Testis (tissue), 3 donors: Measurements from ENCODE around the gene B4GALT1. TPM values are rescaled to one million over a fixed set of nuclear protein-coding genes. Genes with fewer than 3 reads are reported as not detected.

Source experiments
- DNase-seq: peaks from one replicate; pipeline ENCODE4 v3.0.0-alpha.2; 2019
- H3K27ac ChIP-seq, 2 donors: fragments of 200-600 bp; sonication (generic); one replicate each; pipeline ENCODE4 v1.5.1; 2019
- H3K27me3 ChIP-seq: fragments of 200-600 bp; sonication (generic); one replicate; pipeline ENCODE4 v1.5.1; 2019
- H3K36me3 ChIP-seq: fragments of 200-600 bp; sonication (generic); one replicate; pipeline ENCODE4 v1.5.1; 2017; ENCODE audit warnings: low read depth; ENCODE audit errors: missing control alignments
- H3K4me1 ChIP-seq: fragments of 200-600 bp; sonication (generic); one replicate; pipeline ENCODE4 v1.5.1; 2019
- H3K4me3 ChIP-seq, 2 donors: fragments of 200-600 bp; sonication (generic); one replicate each; pipeline ENCODE4 v1.5.1; 2017 to 2019
- H3K9me3 ChIP-seq: fragments of 200-600 bp; sonication (generic); one replicate; pipeline ENCODE4 v1.5.1; 2017
- POLR2A ChIP-seq: fragments of 450-650 bp; IDR thresholded peaks from one replicate; pipeline ENCODE4 v1.6.1; 2017; ENCODE audit warnings: antibody characterized with exemption, mild to moderate bottlenecking, moderate library complexity
- WGBS, 2 donors: methylation state at CpG; one replicate each; pipeline ENCODE4 v1.1.5; 2018; 5-methylcytosine and 5-hydroxymethylcytosine counted together
- intact Hi-C: fragments of 100-400 bp; cut with DNase I; formaldehyde crosslinking; loops from one replicate; pipeline ENCODE4 v1.15.1; 2023; ENCODE audit warnings: low total_unique reads
- polyA plus RNA-seq: library from polyadenylated mRNA; stranded (reverse); fragments of 350-450 nt; fragmentation: Illumina TruSeq; extraction: RNeasy Lipid Tissue Mini Kit (QIAGEN cat#74804); gene quantifications from one replicate; pipeline ENCODE4 v1.2.3, GENCODE V29; 2014; ENCODE audit warnings: low read depth, low replicate concordance; ENCODE audit not compliant: insufficient read depth
- total RNA-seq, 2 donors: library from RNA; depleted of rRNA; stranded (reverse); fragments of >200 nt; gene quantifications; one replicate each; pipeline ENCODE4 v1.2.3, GENCODE V29; 2016
- TF ChIP-seq, protein P1 (sequence below), 3 experiments: fragments of 450-650 bp in 2 of 3; fragments of 200-600 bp in 1 of 3; sonication (generic) in 1 of 3; IDR thresholded peaks; one replicate each; pipeline ENCODE4 v1.5.1; 2016 to 2019; ENCODE audit warnings: antibody characterized with exemption in 3 of 3, mild to moderate bottlenecking in 2 of 3, moderate library complexity in 1 of 3

Gene B4GALT1
- total and polyA plus RNA-seq, 3 donors from 2014 or later: 112 to 212 (median 192) TPM

DNA sequence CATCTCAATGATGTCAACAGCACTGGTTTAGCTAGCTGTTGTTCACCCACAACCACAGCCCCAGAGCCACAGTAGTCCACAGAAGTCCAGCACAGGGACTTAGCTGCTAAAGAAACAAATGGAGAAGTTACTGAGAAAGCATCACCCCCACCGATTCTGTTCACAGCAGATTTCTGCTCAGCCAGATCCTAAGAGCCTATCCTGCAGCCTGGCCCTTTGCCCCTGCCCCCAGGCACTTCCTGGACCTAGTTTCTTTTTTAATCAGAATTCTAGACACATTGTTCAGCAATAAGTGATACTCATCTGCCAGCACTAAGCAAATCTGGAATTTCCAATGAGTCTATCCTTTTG is 7.4 kb downstream of the B4GALT1 start:
- Histone ChIP-seq H3K9me3 (no peaks in the 10 kb centered on the region), H3K4me3 (no peak overlapping the region), H3K4me1 (peaks cover 78% of the 10 kb centered on the region), H3K36me3 (no peaks in the 10 kb centered on the region), H3K27me3 (no peaks in the 10 kb centered on the region), H3K27ac (peak overlapping the region; percentile 98 to 99)
- intact Hi-C loops: loop anchor here (10.0 kb wide), 1 partner anchor 75 kb away; no protein-coding TSS in a partner anchor
- WGBS, 2 donors: 0 to 16% methylated on average over 1 of the region's 1 CpG
- TF ChIP-seq, protein P1, sequence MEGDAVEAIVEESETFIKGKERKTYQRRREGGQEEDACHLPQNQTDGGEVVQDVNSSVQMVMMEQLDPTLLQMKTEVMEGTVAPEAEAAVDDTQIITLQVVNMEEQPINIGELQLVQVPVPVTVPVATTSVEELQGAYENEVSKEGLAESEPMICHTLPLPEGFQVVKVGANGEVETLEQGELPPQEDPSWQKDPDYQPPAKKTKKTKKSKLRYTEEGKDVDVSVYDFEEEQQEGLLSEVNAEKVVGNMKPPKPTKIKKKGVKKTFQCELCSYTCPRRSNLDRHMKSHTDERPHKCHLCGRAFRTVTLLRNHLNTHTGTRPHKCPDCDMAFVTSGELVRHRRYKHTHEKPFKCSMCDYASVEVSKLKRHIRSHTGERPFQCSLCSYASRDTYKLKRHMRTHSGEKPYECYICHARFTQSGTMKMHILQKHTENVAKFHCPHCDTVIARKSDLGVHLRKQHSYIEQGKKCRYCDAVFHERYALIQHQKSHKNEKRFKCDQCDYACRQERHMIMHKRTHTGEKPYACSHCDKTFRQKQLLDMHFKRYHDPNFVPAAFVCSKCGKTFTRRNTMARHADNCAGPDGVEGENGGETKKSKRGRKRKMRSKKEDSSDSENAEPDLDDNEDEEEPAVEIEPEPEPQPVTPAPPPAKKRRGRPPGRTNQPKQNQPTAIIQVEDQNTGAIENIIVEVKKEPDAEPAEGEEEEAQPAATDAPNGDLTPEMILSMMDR (IDR thresholded peaks at IDR 0.05): no peak
- TF ChIP-seq POLR2A: no peak
- peak; percentile 81 for DNase-seq

DNA sequence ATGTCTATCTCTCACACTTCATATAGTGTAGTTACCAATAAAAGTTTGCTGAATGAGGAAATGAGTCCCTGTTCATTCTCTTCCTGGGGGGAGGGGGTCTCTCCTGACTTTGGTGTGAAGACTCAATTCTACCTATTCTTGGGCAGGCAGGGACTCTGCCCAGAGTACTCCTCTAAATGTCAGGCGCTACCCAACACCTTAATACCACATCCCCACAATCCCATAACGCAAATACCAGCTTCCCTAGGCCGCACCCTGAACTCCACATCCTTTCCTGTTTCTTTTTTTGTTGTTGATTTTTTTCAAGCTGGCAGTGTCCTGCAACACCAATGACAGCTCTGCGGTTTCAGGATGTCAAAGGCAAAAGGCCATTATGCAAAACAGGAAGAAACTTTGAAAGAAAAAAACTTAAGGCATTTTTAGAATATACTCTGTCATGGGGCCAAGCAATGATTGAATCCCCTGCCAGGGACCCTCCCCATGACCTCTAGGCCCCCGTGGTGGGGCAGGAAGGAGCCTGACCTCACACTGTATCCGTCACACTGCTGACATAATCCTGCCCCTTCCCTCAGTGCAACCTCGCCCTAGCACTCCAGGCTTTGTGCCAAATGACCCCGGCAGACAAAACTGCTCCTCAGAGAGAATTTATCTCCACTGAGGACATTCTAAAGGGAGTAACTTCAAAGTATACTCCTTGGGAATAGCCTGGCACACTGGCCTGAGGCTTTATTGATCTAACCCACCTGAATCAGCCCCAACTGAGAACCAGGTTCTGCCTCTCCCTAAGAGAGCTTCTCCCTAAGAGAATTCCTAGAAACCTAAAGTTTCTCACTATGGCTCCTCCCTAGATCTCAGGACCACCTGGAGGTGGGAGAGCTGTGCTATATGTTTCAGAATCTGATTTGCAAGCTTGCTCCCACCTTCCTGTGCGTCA is 8.0 kb downstream of the B4GALT1 start:
- 33 to 43% methylated on average over 9 of the region's 9 CpGs for WGBS, 2 donors
- DNase-seq: peak; percentile 81
- H3K27me3 ChIP-seq: no peaks in the 10 kb centered on the region
- H3K9me3 ChIP-seq: no peaks in the 10 kb centered on the region
- TF ChIP-seq, protein P1 (IDR thresholded peaks at IDR 0.05): no peak
- TF ChIP-seq POLR2A: no peak
- intact Hi-C loops: no loop called here
- H3K36me3 ChIP-seq: no peaks in the 10 kb centered on the region
- H3K27ac ChIP-seq: peak overlapping the region; percentile 98 to 99
- no peak overlapping the region for H3K4me3 ChIP-seq
- H3K4me1 ChIP-seq: peaks cover 76% of the 10 kb centered on the region

DNA sequence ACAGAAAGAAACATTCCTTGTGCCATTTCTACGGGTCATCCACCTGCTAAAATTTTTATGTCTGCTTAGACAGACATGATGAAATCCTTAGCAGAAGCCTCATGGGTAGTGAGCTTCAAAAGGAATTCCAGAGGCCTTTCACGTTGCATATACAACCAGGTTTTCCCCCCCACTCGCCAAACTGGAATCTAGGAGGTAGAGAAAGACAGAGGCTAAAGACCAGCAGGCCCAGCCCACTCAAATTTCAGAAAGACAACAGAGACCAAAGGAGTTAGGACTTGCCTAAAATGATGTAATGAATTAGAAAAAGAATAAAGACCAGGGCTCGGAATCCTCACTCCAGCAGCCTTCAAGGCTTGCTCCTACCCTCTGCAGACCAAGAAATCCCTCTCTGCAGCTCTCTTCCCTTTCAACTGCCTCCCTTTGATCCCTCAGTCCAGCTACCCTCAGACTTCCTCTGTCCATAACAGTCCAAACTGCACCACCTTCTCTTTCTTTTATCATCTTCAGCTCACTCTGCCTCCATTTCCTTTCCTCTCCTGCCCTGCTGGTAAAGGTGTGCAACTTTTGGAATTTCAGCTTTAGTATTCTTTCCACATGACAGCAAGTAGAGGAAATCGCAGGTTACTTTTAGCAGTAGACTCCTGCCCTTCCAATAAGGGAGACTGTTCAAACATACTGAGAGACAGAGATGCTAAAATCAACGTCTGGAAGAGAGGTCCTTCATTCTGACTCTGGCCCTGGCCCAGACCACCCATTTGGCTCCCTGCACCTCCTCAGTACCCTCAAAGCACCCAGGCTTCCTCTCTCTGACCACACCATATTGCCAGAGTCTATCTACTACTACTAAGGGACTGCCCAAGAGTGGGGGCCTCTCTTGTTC is 8.9 kb downstream of the B4GALT1 start:
- no peaks in the 10 kb centered on the region for H3K36me3 ChIP-seq
- H3K9me3 ChIP-seq: no peaks in the 10 kb centered on the region
- no peak for TF ChIP-seq POLR2A
- TF ChIP-seq, protein P1 (IDR thresholded peaks at IDR 0.05): no peak
- peak overlapping the region; percentile 98 to 99 for H3K27ac ChIP-seq
- H3K4me1 ChIP-seq: peaks cover 67% of the 10 kb centered on the region
- intact Hi-C loops: no loop called here
- DNase-seq: no peak
- no peaks in the 10 kb centered on the region for H3K27me3 ChIP-seq
- H3K4me3 ChIP-seq: no peak overlapping the region
- WGBS, 2 donors: 52 to 53% methylated on average over 6 of the region's 6 CpGs

DNA sequence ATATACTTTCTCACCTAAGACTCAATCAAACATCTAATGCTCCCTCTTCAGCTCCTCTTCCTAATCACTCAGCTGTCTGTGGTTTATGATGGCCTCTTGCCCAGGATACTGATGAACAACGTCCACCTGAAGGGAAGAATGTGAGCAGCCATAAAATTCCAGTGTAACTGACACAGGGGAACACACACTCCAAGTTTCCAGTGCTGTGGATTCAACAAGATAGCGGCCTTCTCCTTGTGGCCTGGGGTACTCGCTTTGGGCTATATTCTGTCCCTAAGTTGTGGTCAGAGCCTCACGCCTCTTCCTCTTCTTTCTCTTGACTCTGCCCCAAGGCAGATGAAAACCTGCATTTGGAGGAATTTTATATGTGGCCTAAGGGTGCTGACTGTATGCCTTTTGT is 11.7 kb downstream of the B4GALT1 start:
- WGBS, 2 donors: 74 to 77% methylated on average over 4 of the region's 4 CpGs
- Histone ChIP-seq H3K4me1 (peaks cover 56% of the 10 kb centered on the region), H3K27ac (peak overlapping the region in 1 of 2 donors; percentile 38), H3K27me3 (no peaks in the 10 kb centered on the region), H3K4me3 (no peak overlapping the region), H3K36me3 (no peaks in the 10 kb centered on the region), H3K9me3 (no peaks in the 10 kb centered on the region)
- intact Hi-C loops: no loop called here
- no peak for DNase-seq
- TF ChIP-seq POLR2A: no peak
- TF ChIP-seq, protein P1 (IDR thresholded peaks at IDR 0.05): no peak
